HG03103 (cell line): Measurements from ENCODE around the gene TMC4.
"Not testable (repeated sequence)": the region's sequence is repeated elsewhere in the genome, so short reads cannot be mapped to it uniquely, and the experiment has no call there.

Experiments used
- ATAC-seq: cut with Tn5 transposase; IDR thresholded peaks from one replicate; pipeline ENCODE4 v1.9.1; 2021; ENCODE audit warnings: low read depth; ENCODE audit not compliant: unreplicated experiment

The TMC4 gene, protein sequence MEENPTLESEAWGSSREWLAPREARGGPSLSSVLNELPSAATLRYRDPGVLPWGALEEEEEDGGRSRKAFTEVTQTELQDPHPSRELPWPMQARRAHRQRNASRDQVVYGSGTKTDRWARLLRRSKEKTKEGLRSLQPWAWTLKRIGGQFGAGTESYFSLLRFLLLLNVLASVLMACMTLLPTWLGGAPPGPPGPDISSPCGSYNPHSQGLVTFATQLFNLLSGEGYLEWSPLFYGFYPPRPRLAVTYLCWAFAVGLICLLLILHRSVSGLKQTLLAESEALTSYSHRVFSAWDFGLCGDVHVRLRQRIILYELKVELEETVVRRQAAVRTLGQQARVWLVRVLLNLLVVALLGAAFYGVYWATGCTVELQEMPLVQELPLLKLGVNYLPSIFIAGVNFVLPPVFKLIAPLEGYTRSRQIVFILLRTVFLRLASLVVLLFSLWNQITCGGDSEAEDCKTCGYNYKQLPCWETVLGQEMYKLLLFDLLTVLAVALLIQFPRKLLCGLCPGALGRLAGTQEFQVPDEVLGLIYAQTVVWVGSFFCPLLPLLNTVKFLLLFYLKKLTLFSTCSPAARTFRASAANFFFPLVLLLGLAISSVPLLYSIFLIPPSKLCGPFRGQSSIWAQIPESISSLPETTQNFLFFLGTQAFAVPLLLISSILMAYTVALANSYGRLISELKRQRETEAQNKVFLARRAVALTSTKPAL

GRCh38 chr19:54172471-54173358 is at the start of gene TMC4:
Gene TMC4, minus strand, starts transcription at chr19:54173160. Its CDS starts 43 bp downstream, at chr19:54173117.
- no peak for ATAC-seq

DNA sequence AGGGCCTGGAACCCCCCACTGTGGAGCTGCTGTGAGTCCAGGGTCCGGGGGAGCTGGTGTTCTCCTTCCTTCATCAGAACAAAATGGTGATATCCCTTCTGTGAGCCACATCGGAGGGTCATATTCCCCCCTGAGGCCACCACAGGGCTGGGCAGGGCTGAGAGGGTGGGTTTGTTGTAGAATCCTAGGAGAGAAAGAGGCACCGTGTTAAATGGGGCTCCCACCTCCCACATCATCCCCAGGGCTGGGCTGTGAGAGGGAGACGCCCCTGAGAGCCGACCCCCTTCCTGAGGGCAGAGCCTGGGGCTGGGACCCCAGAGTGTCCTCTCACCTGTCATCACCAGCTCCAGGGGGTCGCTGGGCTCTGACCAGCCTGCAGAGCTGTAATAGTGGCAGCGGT is 49.0 kb upstream of the TMC4 start:
- not testable (repeated sequence) for ATAC-seq

DNA sequence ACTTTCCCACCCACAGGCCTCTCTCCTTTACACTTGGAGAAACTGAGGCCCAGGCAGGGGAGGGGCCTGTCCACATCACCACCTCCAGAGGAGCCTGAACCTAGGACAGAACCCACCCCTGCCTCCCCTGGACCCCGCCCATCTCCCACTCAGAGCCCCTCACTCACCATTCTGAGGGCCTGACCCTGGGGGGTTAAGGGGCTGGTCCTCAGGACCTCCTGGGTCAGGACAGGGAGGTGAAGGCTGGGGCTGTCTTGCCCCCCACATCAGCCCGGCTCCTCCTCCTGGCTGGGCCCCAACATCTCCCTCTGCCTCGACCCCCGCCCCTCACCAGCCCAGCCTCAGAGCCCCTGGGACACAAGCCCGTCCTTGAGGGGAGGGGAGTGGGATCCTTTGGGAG is 46.7 kb upstream of the TMC4 start:
- not testable (repeated sequence) for ATAC-seq

DNA sequence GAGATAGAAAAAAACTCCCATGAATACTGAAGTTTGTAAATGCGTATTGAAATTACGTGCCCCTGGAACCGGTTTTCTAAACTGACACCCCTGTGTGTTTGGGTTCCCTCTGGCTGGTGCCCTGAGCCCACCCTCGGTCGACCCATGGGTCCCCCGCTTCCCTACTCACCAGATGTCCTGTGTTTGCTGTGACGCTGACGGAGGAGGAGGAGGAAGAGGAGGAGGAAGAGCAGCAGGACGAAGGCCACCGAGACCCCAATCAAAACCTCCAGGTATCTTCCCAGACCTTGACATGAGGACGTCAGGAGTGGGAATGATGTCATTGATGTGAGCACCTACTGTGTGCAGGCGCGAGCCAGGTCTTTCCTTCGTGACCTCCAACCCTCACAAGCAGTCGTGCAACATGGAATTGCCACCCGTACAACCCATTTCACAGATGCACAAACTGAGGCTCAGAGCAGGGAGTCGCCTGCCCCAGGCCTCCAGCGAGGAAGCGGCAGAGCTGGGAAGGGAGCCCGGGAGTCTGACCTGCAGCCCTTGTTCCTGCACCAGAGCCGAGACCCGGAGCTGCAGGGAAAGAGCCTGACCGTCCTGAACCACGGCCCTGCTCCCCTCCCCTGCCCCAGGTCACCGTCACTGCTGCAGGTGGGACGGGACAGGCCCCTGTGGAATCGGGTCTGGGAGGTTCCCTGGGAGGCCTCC is 46.2 kb upstream of the TMC4 start:
- ATAC-seq = no peak

GRCh38 chr19:54218259-54218658 is 45.3 kb upstream of the TMC4 start:
- ATAC-seq = no peak

GRCh38 chr19:54217517-54218247 is 44.7 kb upstream of the TMC4 start:
- ATAC-seq = not testable (repeated sequence)

DNA sequence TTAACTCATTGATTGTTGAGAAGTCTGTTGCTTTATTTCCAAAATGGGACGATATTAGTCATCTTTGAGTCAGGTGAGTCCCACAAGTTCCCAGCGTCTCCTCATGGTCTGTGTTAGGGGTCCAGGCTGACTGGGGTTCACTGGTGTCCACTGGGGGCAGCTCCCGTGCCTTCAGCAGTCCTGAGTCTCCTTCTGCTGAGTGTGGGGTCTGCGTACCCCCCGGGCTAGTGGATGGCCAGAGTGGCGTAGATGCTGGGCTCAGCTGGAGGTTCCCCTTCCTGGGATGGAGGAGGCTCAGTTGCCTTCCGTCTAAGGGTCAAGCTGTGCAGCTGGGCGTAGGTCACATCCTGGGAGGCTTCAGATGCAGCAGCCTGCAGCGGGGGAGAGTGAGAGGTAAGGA is 43.9 kb upstream of the TMC4 start:
- no peak for ATAC-seq

GRCh38 chr19:54214734-54215133 is 41.8 kb upstream of the TMC4 start:
- ATAC-seq = not testable (repeated sequence)

GRCh38 chr19:54214217-54214616 is 41.3 kb upstream of the TMC4 start:
- not testable (repeated sequence) for ATAC-seq

- ATAC-seq = no peak
Observed at GRCh38 chr19:54211235-54211634, 38.3 kb upstream of the TMC4 start.

- no peak for ATAC-seq
Observed at GRCh38 chr19:54209811-54210494, 37.0 kb upstream of the TMC4 start.

GRCh38 chr19:54209058-54209810 is 36.3 kb upstream of the TMC4 start:
- ATAC-seq = no peak

GRCh38 chr19:54208784-54209057 is 35.8 kb upstream of the TMC4 start:
- ATAC-seq = no peak

- ATAC-seq = no peak
Observed at GRCh38 chr19:54207983-54208783, 35.2 kb upstream of the TMC4 start.

DNA sequence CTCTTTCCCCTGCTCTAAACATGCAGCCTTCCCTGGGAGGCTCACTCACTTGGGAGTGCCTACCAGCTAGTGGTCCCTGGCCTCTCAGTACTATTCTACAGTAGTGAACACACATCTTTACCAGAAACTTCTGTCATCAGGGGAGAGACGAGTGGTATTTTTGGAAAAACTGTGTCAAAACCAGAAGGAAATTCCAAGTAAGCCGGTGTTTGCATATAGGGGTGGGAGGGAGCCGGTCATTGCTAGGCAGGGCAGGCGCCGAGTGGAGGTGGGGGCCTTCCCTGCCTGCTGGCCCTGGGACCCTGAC is 34.7 kb upstream of the TMC4 start:
- ATAC-seq = no peak

DNA sequence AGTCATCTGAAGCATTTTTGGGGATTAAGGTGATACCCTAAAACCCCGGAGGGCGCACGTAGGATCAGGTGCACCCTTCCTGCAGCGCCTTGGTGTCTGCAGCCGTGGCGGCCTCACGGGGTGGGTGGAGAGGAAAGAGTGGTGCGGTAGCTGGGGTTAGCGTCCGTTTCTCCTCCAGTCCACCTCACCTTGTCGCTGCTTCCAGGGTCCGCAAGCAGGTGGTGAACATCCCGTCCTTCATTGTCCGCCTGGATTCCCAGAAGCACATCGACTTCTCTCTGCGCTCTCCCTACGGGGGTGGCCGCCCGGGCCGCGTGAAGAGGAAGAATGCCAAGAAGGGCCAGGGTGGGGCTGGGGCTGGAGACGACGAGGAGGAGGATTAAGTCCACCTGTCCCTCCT is 34.2 kb upstream of the TMC4 start:
- ATAC-seq = not testable (repeated sequence)

- ATAC-seq = no peak
Observed at GRCh38 chr19:54206831-54207177, 33.8 kb upstream of the TMC4 start.
